C4-2B (cell line): ENCODE measurements around the gene SRRM2.

Experiments used
- H3K27ac ChIP-seq: fragments of 450-650 bp; 2 replicates; pipeline ENCODE4 v1.5.1; 2017
- ZFX ChIP-seq: fragments of 450-650 bp; IDR thresholded peaks from 2 replicates; pipeline ENCODE4 v1.6.1; 2017
- TF ChIP-seq, protein P1 (sequence below): fragments of 450-650 bp; conservative IDR thresholded peaks from 2 replicates; pipeline ENCODE4 v1.5.1; 2017; ENCODE audit warnings: mild to moderate bottlenecking

The SRRM2 gene

DNA sequence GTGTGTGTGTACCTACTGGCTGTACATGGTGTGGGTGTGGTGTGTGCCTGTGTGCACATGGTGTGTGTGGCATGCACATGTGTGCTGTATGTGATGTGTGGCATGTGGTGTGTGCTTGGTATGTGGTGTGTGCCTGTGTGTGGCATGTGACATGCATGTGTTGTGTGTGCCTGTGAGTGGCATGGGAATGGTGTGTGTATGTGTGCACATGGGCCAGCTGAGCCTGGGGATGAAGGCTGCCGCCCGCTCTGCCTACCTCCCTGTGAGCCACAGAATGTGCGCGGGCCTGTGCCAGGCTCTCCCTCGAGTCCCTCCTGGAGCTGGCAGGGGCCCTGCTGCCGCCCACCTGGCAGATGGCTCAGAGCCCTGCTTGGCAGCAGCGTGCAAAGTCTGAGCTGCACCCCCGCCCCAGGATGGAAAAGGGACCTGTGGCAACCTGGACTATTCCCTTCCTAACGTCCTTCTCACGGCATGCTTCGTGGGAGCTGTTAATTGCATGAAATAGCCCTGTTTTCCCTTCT, 41.7 kb upstream of the SRRM2 start:
- TF ChIP-seq, protein P1, sequence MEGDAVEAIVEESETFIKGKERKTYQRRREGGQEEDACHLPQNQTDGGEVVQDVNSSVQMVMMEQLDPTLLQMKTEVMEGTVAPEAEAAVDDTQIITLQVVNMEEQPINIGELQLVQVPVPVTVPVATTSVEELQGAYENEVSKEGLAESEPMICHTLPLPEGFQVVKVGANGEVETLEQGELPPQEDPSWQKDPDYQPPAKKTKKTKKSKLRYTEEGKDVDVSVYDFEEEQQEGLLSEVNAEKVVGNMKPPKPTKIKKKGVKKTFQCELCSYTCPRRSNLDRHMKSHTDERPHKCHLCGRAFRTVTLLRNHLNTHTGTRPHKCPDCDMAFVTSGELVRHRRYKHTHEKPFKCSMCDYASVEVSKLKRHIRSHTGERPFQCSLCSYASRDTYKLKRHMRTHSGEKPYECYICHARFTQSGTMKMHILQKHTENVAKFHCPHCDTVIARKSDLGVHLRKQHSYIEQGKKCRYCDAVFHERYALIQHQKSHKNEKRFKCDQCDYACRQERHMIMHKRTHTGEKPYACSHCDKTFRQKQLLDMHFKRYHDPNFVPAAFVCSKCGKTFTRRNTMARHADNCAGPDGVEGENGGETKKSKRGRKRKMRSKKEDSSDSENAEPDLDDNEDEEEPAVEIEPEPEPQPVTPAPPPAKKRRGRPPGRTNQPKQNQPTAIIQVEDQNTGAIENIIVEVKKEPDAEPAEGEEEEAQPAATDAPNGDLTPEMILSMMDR, result no peak
- no peak for TF ChIP-seq ZFX
- H3K27ac ChIP-seq, result no peak overlapping the region

GRCh38 chr16:2711370-2712062, 40.9 kb upstream of the SRRM2 start:
- TF ChIP-seq, protein P1, result no peak
- TF ChIP-seq ZFX, result no peak
- no peak overlapping the region for H3K27ac ChIP-seq

DNA sequence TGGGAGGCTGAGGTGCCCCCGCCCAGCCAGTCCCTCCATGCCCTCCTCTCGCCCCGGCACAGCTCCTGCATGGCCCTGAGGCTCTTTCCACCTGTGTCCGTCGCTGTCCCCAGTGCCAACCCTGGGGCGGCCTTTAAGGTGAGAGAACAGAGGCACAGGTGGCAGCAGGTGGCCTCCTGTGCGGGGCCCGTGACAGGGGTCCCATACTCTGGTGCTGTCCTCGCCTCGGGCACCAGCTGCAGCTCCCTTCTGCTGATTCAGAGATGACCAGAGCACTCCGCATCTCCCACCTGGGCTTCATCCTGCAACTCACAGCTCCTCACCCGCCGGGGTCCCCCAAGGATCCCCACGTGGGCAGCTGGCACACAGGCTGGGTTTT, 40.4 kb upstream of the SRRM2 start:
- H3K27ac ChIP-seq, result no peak overlapping the region
- TF ChIP-seq ZFX, result no peak
- TF ChIP-seq, protein P1, result no peak

DNA sequence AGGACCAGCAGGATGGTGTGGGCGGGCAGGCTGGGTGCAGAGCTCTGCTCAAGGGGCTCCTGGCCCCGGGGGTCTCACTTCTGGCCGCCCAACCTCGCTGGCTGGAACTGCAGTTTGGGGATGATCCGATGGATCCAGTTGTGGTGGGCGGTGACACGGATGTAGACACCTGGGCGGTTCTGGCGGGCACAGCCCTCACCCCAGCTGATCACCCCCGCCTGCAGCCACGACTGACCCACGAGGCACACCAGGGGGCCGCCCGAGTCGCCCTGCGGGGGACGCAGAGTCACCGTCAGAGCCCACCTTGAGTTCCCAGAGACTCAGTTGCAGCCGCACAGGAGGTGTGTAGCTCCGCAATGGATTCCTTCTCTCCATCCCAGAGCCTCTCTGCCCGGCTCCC, 39.9 kb upstream of the SRRM2 start:
- no peak overlapping the region for H3K27ac ChIP-seq
- TF ChIP-seq ZFX, result no peak
- TF ChIP-seq, protein P1, result no peak

GRCh38 chr16:2713523-2713922, 38.9 kb upstream of the SRRM2 start:
- no peak overlapping the region for H3K27ac ChIP-seq
- TF ChIP-seq, protein P1, result no peak
- TF ChIP-seq ZFX, result no peak

DNA sequence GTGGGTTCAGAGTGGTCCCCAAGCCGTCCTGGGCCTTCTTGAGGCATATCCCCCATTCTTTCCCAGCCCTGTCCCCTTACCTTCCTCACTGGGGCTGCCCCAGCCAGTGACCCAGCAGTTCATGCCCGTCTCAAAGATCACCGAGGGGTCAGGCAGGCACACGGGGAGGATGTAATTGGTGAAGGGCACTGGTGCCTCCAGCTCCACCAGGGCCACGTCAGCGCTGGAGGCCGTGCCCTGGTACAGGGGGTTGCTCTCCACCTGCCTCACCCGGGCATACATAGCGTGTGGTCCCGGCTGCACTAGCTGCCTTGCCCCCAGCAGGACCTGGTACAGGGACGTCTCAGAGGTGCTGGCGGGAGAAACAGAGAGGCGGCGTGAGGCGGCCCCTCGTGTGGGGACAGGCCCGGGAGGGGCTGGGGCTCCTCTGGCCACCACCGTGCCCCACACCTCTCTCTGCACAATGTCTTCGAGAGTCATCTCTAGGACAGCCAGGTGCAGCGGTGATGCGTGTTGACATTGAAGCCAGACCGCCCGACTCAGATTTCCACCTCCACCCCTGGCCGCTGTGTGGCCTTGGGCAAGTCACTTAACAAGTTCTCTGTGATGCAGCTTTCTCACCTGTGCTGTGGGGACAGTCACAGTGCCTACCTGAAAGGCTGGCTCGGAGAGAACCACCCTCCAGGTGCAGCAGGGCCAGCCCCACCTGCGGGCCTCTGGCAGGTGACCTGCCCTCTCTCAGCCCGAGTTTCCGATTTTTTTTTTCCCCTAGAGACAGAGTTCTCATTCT, 38.3 kb upstream of the SRRM2 start:
- no peak for TF ChIP-seq ZFX
- TF ChIP-seq, protein P1, result no peak
- no peak overlapping the region for H3K27ac ChIP-seq

DNA sequence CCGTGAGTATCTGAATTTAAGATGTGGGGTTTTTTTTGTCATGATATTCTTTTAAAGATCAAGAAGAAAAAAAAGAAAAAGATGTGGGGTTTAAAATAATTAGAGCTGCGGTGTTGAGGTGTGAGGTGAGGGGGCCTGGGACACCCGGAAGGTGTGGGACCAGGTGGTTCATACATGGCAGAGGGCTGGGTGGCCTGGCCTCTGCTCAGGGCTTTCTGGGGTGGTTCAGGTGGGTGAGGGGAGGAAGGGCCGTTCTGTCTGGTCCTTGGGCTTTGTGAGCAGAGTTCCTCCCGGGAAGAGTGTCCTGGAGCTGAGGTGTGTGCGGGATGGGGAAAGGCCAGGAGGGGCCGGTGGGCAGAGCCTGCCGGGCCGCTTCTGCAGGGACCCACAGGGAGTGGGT, 37.4 kb upstream of the SRRM2 start:
- TF ChIP-seq, protein P1, result no peak
- TF ChIP-seq ZFX, result no peak
- no peak overlapping the region for H3K27ac ChIP-seq
